KMS-11 (cell line): ENCODE data around the gene DNAJB12.
A peak's percentile ranks its signal among the peaks of the same experiment; 100 is the strongest.

Experiments used
- H2AFZ ChIP-seq: fragments of 200-600 bp; sonication (generic); 2 replicates; pipeline ENCODE4 v1.6.1; 2016; ENCODE audit warnings: antibody characterized with exemption, mixed run types, low read depth
- H3K27ac ChIP-seq: fragments of 200-600 bp; sonication (generic); 2 replicates; pipeline ENCODE4 v1.6.1; 2016; ENCODE audit warnings: mild to moderate bottlenecking, mixed run types
- H3K27me3 ChIP-seq: fragments of 200-600 bp; sonication (generic); 2 replicates; pipeline ENCODE4 v1.6.1; 2017; ENCODE audit warnings: mild to moderate bottlenecking, low read depth, mixed run types, moderate library complexity; ENCODE audit not compliant: insufficient read depth
- H3K36me3 ChIP-seq: fragments of 200-600 bp; sonication (generic); 2 replicates; pipeline ENCODE4 v1.6.1; 2017; ENCODE audit warnings: mild to moderate bottlenecking, mixed run types; ENCODE audit not compliant: insufficient read depth
- H3K4me1 ChIP-seq: fragments of 200-600 bp; sonication (generic); 2 replicates; pipeline ENCODE4 v1.6.1; 2016; ENCODE audit warnings: mild to moderate bottlenecking, low read depth, mixed run types; ENCODE audit not compliant: poor library complexity, severe bottlenecking
- H3K4me2 ChIP-seq: fragments of 200-600 bp; sonication (generic); 2 replicates; pipeline ENCODE4 v1.7.0; 2016; ENCODE audit warnings: mild to moderate bottlenecking, mixed run types
- H3K4me3 ChIP-seq: fragments of 200-600 bp; sonication (generic); IDR thresholded peaks from 2 replicates; pipeline ENCODE4 v1.6.1; 2017; ENCODE audit warnings: low read depth, low read length, mixed read lengths; ENCODE audit not compliant: insufficient read depth
- H3K79me2 ChIP-seq: fragments of 200-600 bp; sonication (generic); 2 replicates; pipeline ENCODE4 v1.6.1; 2016; ENCODE audit warnings: low read depth, mixed run types; ENCODE audit not compliant: insufficient read depth
- H3K9ac ChIP-seq: fragments of 200-600 bp; sonication (generic); 2 replicates; pipeline ENCODE4 v1.6.1; 2016; ENCODE audit warnings: mild to moderate bottlenecking, mixed run types
- H4K20me1 ChIP-seq: fragments of 200-600 bp; sonication (generic); 2 replicates; pipeline ENCODE4 v1.6.1; 2016; ENCODE audit warnings: mild to moderate bottlenecking, mixed run types; ENCODE audit not compliant: insufficient read depth
- CTCF ChIP-seq: fragments of 200-600 bp; sonication (generic); conservative IDR thresholded peaks from 2 replicates; pipeline ENCODE4 v1.6.1; 2017; ENCODE audit warnings: low read depth, mild to moderate bottlenecking, antibody characterized with exemption, low read length, moderate library complexity, mixed read lengths

Gene DNAJB12

GRCh38 chr10:72337039-72337629 is 17.6 kb downstream of the DNAJB12 start:
- H3K27me3 ChIP-seq = no peaks in the 10 kb centered on the region
- TF ChIP-seq CTCF = peak; percentile 97
- H3K4me2 ChIP-seq = peak overlapping the region; percentile 96; the same call in 1 of the 2 replicates
- H3K36me3 ChIP-seq = no peaks in the 10 kb centered on the region
- peaks cover 55% of the 10 kb centered on the region for H3K4me1 ChIP-seq
- H3K9ac ChIP-seq = no peak overlapping the region
- H4K20me1 ChIP-seq = no peaks in the 10 kb centered on the region
- H3K27ac ChIP-seq = no peak overlapping the region
- no peaks in the 10 kb centered on the region for H3K79me2 ChIP-seq
- no peak overlapping the region for H2AFZ ChIP-seq
- no peak overlapping the region for H3K4me3 ChIP-seq

GRCh38 chr10:72336259-72337038 is 18.3 kb downstream of the DNAJB12 start:
- no peak overlapping the region for H2AFZ ChIP-seq
- H3K27me3 ChIP-seq = no peaks in the 10 kb centered on the region
- H3K4me3 ChIP-seq = no peak overlapping the region
- no peaks in the 10 kb centered on the region for H3K79me2 ChIP-seq
- peaks cover 60% of the 10 kb centered on the region for H3K4me1 ChIP-seq
- no peak for TF ChIP-seq CTCF
- no peaks in the 10 kb centered on the region for H4K20me1 ChIP-seq
- no peaks in the 10 kb centered on the region for H3K36me3 ChIP-seq
- peak overlapping the region; percentile 84 for H3K27ac ChIP-seq
- peak overlapping the region; percentile 96 for H3K4me2 ChIP-seq
- H3K9ac ChIP-seq = peak overlapping the region; percentile 72; the same call in 1 of the 2 replicates

- H3K36me3 ChIP-seq = no peaks in the 10 kb centered on the region
- peak overlapping the region; percentile 72 for H3K9ac ChIP-seq
- no peak overlapping the region for H3K4me3 ChIP-seq
- H2AFZ ChIP-seq = peak overlapping the region; percentile 11; the same call in 1 of the 2 replicates
- no peaks in the 10 kb centered on the region for H4K20me1 ChIP-seq
- H3K27ac ChIP-seq = peak overlapping the region; percentile 84
- no peaks in the 10 kb centered on the region for H3K79me2 ChIP-seq
- H3K4me1 ChIP-seq = peaks cover 68% of the 10 kb centered on the region
- TF ChIP-seq CTCF = peak; percentile 48
- no peaks in the 10 kb centered on the region for H3K27me3 ChIP-seq
- H3K4me2 ChIP-seq = peak overlapping the region; percentile 96
Observed at GRCh38 chr10:72335394-72336258, 19.1 kb downstream of the DNAJB12 start.

GRCh38 chr10:72334825-72335393 is 19.8 kb downstream of the DNAJB12 start:
- Histone ChIP-seq H4K20me1 (no peaks in the 10 kb centered on the region), H3K36me3 (no peaks in the 10 kb centered on the region), H3K27me3 (no peaks in the 10 kb centered on the region), H3K4me2 (peak overlapping the region; percentile 96), H3K79me2 (no peaks in the 10 kb centered on the region), H3K4me1 (peaks cover 70% of the 10 kb centered on the region), H2AFZ (peak overlapping the region; percentile 11; the same call in 1 of the 2 replicates), H3K27ac (peak overlapping the region; percentile 84), H3K9ac (peak overlapping the region; percentile 72), H3K4me3 (no peak overlapping the region)
- TF ChIP-seq CTCF = no peak
